GM10847 (cell line): Measurements from ENCODE around the gene WNT9A.

Source experiments
- POLR2A ChIP-seq: IDR thresholded peaks from 2 replicates; pipeline ENCODE4 v1.6.1; 2011; ENCODE audit not compliant: insufficient read length; ENCODE audit errors: extremely low read depth

The WNT9A gene

GRCh38 chr1:227926896-227927885 lies 20.5 kb downstream of the WNT9A start:
- no peak for TF ChIP-seq POLR2A

DNA sequence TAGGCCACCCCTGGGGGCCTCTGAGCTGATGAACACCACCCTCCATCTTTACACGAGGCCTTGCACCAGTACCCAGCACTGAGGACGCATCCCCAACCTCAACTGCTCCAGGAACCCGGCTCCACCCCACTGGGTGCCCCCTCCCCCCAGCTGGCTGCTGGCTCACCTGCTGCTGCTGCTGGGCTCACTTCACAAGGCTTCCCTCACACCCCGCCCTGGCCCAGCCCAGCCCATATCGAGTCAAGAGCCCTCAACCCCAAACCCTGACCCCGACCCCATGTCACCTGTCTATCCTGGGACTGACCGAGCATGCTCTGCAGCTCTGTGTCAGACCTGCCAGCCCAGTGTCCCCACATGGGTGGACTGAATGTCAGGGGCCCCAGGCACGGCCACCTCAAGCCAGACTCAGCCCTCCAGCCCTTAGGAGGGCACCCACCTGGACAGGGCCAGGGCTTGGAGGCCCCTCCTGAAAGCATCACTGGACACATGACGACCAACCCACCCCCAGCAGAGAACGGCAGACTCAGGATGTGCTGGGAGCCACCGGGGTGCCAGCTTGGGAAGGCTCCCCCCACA lies 21.4 kb downstream of the WNT9A start:
- no peak for TF ChIP-seq POLR2A

GRCh38 chr1:227925582-227926198 lies 22.0 kb downstream of the WNT9A start:
- TF ChIP-seq POLR2A = no peak

DNA sequence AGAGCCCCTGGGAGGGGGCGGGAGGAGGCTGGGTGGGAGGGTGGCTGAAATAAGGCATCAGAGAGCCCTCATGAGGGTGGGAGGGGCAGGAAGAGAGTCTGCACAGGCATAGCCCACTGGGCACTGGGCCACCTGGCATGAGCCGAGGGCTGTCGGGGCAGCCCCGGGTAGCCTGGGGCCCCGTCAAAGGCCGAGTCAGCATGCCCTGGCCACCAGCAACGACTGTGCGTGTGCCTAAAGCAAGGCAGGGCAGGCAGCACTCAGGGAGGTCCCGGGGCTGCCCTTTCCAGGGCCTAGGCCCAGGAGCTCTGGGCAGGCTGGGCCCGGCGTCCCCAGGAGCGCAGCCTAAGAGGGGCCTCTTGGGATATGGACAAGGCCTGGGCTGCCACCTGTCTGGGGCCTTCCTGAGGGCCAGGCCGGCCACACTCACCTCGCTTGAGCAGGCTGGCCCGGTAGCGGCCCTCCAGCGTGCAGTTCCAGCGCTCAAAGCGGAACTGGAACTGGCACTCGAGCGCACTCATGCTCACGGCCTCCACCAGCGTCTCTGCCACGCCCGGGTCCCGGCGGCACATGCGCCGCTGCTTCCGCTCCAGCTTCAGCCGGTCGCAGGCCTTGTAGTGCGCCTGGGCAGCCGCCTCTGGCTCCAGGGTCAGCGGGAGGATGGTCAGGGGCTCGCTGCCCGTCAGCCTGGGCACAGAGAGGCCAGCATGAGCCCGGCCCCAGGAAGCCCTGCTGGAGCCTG lies 22.7 kb downstream of the WNT9A start:
- no peak for TF ChIP-seq POLR2A

DNA sequence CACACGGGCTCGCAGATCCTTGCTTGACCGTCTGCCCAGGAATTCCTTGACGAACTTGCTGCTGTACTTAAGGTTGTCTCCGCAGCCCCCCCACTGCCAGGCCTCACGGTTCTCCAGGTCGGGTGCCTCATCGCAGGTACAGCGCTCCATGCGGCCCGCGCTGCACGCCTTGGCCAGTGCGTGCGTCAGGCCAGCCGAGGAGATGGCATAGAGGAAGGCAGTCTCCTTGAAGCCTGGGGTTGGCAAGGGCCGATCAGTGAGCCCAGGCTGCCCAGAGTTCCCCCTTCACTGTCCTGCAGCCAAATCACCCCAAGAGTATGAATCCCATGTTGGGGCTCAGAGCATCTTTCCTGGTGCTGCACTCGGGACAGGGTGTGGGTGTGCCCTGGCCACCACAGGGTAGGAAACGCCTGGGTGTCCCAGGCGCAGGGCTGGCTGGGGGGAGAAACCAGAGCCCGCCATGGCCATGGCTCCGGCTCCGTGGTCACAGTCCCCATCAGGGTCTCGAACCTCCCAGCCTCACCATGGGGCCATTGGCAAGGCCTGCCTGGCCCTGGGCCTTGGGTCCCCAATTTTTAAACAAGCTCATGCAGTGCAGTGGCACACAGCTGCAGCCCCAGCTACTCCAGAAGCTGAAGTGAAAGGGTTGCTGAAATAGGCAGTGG lies 23.4 kb downstream of the WNT9A start:
- TF ChIP-seq POLR2A = no peak

GRCh38 chr1:227923353-227924167 lies 24.2 kb downstream of the WNT9A start:
- TF ChIP-seq POLR2A = no peak

- TF ChIP-seq POLR2A = no peak
Observed at GRCh38 chr1:227922501-227923352, 25.0 kb downstream of the WNT9A start.

GRCh38 chr1:227921461-227922185 lies 26.1 kb downstream of the WNT9A start:
- TF ChIP-seq POLR2A = no peak

- TF ChIP-seq POLR2A = no peak
Observed at GRCh38 chr1:227920896-227921295, 26.8 kb downstream of the WNT9A start.

GRCh38 chr1:227920426-227920825 lies 27.3 kb downstream of the WNT9A start:
- no peak for TF ChIP-seq POLR2A

- no peak for TF ChIP-seq POLR2A
Observed at GRCh38 chr1:227919906-227920305, 27.8 kb downstream of the WNT9A start.

- TF ChIP-seq POLR2A = no peak
Observed at GRCh38 chr1:227918736-227919135, 29.0 kb downstream of the WNT9A start.

DNA sequence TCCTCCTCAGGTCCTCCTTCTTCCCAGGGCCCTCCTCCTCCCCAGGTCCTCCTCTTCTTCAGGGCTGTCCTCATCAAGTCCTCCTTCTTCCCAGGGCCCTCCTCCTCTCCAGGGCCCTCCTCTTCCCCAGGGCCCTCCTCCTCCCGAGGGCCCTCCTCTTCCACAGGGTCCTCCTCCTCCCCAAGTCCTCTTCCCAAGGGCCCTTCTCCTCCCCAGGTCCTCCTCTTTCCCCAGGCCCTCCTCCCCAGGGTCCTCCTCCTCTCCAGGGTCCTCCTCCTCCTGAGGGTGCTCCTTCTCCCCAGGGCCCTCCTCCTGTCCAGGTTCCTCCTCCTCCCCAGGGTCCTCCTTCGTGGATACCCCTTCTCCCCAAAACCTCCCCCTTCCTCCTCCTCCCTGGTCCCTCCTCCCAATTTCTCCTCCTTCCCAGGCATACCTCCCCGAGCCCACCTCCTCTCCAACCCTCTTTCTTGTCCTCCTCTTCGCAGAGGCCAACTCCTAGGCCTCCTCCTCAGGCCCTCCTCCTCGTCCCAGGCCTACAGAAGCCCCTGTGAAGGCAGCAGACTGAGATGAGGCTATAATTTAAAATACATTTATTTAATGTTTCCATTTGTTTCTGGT lies 29.5 kb downstream of the WNT9A start:
- TF ChIP-seq POLR2A = no peak
